Measurements from ENCODE around the gene RFXAP.

The RFXAP gene, protein sequence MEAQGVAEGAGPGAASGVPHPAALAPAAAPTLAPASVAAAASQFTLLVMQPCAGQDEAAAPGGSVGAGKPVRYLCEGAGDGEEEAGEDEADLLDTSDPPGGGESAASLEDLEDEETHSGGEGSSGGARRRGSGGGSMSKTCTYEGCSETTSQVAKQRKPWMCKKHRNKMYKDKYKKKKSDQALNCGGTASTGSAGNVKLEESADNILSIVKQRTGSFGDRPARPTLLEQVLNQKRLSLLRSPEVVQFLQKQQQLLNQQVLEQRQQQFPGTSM

DNA sequence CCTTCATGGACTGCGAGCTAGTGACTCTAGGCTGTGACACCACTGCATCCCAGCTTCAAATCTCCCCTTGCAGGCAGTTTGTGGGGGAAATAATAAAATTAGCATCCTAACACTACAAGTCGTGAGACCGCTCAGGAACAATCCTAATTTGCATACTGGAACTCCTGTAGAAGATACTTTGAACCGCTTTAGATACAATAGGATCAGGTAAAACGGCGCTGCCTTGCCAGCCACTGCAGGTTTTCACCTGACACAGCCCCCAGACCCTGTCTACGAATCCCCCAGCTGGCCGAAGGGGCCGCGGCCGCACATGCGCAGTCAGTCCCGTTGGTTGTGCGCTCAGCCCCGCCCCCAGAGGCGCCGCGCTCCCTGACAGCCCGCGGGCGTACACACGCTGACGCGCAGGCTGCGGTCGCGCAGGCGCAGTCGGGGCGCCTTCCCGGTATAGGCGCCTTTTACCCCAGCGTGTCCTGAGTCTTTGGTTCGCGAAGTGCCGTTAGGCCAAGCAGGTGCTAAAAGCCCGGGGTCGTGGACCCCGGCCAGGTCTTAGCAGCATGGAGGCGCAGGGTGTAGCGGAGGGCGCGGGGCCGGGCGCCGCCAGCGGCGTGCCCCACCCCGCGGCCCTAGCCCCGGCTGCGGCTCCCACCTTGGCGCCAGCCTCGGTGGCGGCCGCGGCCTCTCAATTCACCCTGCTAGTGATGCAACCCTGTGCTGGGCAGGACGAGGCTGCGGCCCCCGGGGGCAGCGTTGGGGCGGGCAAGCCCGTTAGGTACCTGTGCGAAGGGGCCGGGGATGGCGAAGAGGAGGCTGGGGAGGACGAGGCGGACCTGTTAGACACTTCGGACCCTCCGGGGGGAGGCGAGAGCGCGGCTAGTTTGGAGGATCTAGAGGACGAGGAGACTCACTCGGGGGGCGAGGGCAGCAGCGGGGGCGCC, at the start of gene RFXAP:
RFXAP (plus strand) TSS at position 419 of the 935 bp plus-strand sequence; CDS start at position 555, 136 bp downstream.
- TF ChIP-seq, protein P1, sequence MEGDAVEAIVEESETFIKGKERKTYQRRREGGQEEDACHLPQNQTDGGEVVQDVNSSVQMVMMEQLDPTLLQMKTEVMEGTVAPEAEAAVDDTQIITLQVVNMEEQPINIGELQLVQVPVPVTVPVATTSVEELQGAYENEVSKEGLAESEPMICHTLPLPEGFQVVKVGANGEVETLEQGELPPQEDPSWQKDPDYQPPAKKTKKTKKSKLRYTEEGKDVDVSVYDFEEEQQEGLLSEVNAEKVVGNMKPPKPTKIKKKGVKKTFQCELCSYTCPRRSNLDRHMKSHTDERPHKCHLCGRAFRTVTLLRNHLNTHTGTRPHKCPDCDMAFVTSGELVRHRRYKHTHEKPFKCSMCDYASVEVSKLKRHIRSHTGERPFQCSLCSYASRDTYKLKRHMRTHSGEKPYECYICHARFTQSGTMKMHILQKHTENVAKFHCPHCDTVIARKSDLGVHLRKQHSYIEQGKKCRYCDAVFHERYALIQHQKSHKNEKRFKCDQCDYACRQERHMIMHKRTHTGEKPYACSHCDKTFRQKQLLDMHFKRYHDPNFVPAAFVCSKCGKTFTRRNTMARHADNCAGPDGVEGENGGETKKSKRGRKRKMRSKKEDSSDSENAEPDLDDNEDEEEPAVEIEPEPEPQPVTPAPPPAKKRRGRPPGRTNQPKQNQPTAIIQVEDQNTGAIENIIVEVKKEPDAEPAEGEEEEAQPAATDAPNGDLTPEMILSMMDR (IDR thresholded peaks at IDR 0.05; ENCODE audit: borderline replicate concordance, insufficient read depth, low read depth, low read length): peak; percentile 18; the same call in 1 of the 2 replicates
- H3K4me3 ChIP-seq (ENCODE audit: low read depth, low read length): peak within 1 kb of the TSS; percentile 79

DNA sequence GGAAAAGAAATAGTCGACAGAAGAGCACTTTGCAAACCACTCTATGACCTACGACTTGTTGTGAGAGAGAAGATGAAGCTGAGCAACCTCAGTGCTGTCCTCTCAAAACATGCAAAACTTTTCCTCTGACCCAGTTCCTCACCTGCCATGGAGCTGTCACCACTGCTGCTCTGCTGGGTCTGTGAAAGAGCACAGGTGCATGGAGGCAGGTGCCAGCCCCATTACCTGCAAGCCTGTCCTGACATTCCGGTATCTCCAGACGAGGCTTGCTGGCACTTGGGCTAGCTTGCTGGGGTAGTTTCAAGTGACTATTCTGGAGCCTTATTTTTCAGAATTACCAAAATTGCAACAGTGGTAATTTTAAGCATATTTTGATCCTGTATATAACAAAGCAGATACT, 49.5 kb upstream of the RFXAP start:
- TF ChIP-seq, protein P1 (IDR thresholded peaks at IDR 0.05; ENCODE audit: borderline replicate concordance, insufficient read depth, low read depth, low read length): no peak
- no peak overlapping the region for H3K4me3 ChIP-seq (ENCODE audit: low read depth, low read length)

DNA sequence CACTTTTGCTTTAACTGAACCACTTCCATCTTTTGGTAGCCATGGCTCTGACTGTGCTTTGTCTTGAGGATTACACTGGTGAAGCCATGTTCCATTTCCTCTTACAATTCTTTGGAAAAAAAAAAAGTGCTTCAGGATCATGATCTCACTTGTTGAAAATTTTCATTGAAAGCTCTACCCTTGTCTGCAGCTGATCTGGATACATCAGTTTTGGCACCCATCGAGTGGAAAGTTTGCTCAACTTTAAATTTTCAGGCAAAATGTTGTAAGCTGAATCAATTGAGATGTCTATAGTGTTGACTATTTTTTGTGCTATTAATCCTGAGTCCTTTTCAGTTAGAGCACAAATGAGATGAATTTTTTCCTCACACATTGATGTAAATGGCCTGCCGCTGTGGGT, 48.3 kb upstream of the RFXAP start:
- no peak overlapping the region for H3K4me3 ChIP-seq (ENCODE audit: low read depth, low read length)
- TF ChIP-seq, protein P1 (IDR thresholded peaks at IDR 0.05; ENCODE audit: borderline replicate concordance, insufficient read depth, low read depth, low read length): no peak

DNA sequence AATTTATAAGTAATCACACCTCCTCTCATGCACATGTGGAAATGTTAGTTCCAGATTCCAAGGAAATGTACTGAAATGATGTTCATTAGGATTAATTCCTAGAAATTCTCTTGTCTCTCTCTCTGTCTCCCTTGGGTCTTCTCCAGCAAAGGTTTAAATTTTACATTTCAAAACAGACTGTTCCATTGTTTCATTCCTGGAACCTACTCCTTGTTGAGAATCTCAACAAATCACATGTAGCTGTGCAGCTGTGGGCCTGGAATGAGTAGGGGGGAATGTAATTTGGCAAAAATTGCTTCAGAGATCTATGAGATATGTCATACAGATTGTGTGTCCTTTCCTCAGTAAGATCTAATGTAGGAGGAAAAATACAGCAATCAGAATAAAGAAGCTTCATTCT, 46.2 kb upstream of the RFXAP start:
- TF ChIP-seq, protein P1 (IDR thresholded peaks at IDR 0.05; ENCODE audit: borderline replicate concordance, insufficient read depth, low read depth, low read length): no peak
- no peak overlapping the region for H3K4me3 ChIP-seq (ENCODE audit: low read depth, low read length)

DNA sequence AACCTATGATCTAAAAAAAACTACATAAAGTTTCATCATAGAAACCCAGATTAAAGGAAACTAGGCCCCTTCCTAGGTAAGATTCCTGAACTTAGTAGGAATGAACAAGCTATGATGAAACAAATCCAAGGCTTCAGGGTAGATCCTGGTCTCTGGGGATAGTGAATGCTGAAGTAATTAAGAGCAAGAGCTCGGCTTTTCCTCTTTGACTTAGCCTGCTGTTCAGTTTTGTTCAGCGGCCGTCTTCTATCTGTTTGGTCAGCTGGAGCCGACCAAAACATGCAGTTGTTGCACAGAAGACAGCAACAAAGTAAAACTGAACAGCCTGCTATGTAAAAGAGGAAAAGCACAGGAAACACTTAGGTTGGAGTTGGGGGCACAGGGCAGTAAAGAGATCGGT, 44.1 kb upstream of the RFXAP start:
- TF ChIP-seq, protein P1 (IDR thresholded peaks at IDR 0.05; ENCODE audit: borderline replicate concordance, insufficient read depth, low read depth, low read length): no peak
- no peak overlapping the region for H3K4me3 ChIP-seq (ENCODE audit: low read depth, low read length)

DNA sequence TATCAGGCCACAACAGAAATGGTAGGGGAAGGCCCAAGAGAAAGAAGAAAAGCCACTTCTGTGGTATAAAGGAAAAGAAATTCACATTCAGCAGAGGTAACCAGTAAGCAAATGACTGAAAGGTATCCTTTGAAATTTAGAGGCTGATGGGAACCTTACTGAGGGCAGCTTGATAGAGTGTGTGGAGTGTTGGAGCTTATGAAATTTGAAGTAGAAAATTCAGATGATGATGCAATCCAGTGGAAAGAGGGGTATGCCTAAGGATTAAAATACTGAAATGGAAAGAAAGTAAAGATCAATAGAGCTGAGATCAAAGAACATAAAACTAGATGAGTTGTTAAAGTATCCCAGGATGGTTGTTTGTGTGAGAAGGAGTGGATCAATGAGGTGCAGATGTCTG, 42.8 kb upstream of the RFXAP start:
- TF ChIP-seq, protein P1 (IDR thresholded peaks at IDR 0.05; ENCODE audit: borderline replicate concordance, insufficient read depth, low read depth, low read length): no peak
- H3K4me3 ChIP-seq (ENCODE audit: low read depth, low read length): no peak overlapping the region
